Measurements from ENCODE around the gene TSHZ2. TPM values are rescaled to one million over a fixed set of nuclear protein-coding genes. Genes with fewer than 3 reads are reported as not detected.
"Not testable (repeated sequence)": the region's sequence is repeated elsewhere in the genome, so short reads cannot be mapped to it uniquely, and the experiment has no call there.

TSHZ2 gene
- total and polyA plus RNA-seq, 2 experiments from 2014 or later, result 10.4 to 32.0 TPM

DNA sequence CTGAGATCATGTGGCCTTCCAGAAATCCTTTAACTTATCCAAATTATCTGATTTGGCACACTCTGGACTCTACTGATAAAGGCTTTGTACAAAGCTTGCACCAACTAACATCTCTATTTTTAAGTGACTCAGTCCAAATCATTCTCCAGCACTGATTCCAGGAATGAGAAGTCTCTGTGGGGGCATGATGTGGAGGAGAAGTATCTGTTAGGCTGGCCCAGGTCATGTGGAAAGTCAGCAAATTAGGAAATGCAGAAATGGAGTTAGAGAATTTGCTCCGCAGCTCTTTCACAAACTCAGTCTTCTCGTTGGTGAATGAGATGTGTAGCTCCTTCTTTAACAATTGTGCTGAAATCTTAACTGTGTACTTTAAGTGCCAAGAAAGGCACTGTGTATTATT, 455.8 kb downstream of the TSHZ2 start:
- H3K9me3 ChIP-seq (ENCODE audit: low read depth), result no peaks in the 10 kb centered on the region
- H3K36me3 ChIP-seq, result no peaks in the 10 kb centered on the region
- H3K4me3 ChIP-seq, result no peak overlapping the region
- H3K4me1 ChIP-seq (ENCODE audit: low read depth), result no peaks in the 10 kb centered on the region
- H3K27me3 ChIP-seq, result no peaks in the 10 kb centered on the region
- no peak for DNase-seq (ENCODE audit: low read depth in 1 of 2, low spot score in 1 of 2)
- TF ChIP-seq, protein P1, sequence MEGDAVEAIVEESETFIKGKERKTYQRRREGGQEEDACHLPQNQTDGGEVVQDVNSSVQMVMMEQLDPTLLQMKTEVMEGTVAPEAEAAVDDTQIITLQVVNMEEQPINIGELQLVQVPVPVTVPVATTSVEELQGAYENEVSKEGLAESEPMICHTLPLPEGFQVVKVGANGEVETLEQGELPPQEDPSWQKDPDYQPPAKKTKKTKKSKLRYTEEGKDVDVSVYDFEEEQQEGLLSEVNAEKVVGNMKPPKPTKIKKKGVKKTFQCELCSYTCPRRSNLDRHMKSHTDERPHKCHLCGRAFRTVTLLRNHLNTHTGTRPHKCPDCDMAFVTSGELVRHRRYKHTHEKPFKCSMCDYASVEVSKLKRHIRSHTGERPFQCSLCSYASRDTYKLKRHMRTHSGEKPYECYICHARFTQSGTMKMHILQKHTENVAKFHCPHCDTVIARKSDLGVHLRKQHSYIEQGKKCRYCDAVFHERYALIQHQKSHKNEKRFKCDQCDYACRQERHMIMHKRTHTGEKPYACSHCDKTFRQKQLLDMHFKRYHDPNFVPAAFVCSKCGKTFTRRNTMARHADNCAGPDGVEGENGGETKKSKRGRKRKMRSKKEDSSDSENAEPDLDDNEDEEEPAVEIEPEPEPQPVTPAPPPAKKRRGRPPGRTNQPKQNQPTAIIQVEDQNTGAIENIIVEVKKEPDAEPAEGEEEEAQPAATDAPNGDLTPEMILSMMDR (IDR thresholded peaks at IDR 0.05; ENCODE audit: low read depth, low read length), result no peak
- H3K27ac ChIP-seq, result no peak overlapping the region

DNA sequence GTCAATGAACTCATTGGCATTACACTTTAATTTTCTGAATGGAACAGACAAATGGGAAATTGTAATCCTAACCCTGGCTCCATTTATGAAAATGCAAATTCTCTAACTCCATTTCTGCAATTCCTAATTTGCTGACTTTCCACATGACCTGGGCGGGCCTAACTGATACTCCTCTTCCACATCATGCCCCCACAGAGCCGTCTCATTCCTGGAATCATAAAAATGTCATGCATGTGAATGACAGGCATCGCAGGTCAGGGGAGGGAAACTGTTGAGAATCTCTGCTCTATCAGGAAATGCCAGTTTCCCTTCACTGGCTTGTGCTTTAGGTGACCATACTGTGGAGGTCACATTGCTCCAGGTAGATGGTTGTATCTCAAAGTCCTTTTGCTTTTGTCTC, 456.4 kb downstream of the TSHZ2 start:
- Histone ChIP-seq H3K27me3 (no peaks in the 10 kb centered on the region), H3K27ac (no peak overlapping the region), H3K4me3 (no peak overlapping the region), H3K36me3 (no peaks in the 10 kb centered on the region), H3K4me1 (ENCODE audit: low read depth) (no peaks in the 10 kb centered on the region), H3K9me3 (ENCODE audit: low read depth) (no peaks in the 10 kb centered on the region)
- no peak for DNase-seq (ENCODE audit: low read depth in 1 of 2, low spot score in 1 of 2)
- TF ChIP-seq, protein P1 (IDR thresholded peaks at IDR 0.05; ENCODE audit: low read depth, low read length), result no peak

DNA sequence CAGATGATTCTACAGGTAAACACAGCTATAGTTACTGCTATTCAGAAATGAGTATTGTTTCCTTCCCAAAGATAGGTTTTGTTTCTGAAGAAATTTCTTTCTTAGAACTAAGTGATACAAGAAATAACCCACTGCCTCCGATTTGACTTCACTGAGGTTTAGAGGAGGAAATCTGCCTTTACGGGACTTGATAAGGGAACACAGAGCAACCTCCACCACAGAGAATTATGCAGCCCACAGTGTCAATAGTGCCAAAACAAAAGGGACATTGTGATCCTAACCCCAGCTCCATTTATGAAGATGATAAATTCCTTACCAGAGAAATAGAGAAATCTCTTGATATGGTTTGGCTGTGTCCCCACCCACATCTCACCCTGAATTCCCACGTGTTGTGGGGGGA, 456.8 kb downstream of the TSHZ2 start:
- no peaks in the 10 kb centered on the region for H3K36me3 ChIP-seq
- H3K27me3 ChIP-seq, result no peaks in the 10 kb centered on the region
- TF ChIP-seq, protein P1 (IDR thresholded peaks at IDR 0.05; ENCODE audit: low read depth, low read length), result no peak
- no peaks in the 10 kb centered on the region for H3K9me3 ChIP-seq (ENCODE audit: low read depth)
- H3K4me3 ChIP-seq, result no peak overlapping the region
- DNase-seq (ENCODE audit: low read depth in 1 of 2, low spot score in 1 of 2), result no peak
- H3K4me1 ChIP-seq (ENCODE audit: low read depth), result no peaks in the 10 kb centered on the region
- H3K27ac ChIP-seq, result no peak overlapping the region

DNA sequence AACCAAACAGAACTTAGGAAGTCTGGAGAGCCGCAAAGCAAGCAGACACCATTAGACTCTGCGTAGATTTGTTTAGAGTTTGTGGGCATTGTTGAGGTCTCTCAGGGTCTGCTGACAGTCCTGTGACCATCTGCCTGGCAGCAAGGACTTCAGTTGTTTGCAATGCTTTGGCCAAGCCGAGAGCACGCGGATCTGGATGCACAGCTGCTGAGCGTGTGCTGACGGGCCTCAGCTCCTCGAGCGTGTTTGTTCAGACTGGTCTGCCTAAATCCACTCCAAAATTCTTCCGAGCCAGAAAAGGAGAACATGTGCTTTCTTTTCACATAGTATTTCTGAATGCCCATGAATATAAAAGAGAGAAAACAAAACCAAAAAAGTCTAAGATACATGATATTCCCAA, 462.5 kb downstream of the TSHZ2 start:
- no peak for DNase-seq (ENCODE audit: low read depth in 1 of 2, low spot score in 1 of 2)
- Histone ChIP-seq H3K27me3 (no peaks in the 10 kb centered on the region), H3K9me3 (ENCODE audit: low read depth) (no peaks in the 10 kb centered on the region), H3K4me1 (ENCODE audit: low read depth) (no peaks in the 10 kb centered on the region), H3K27ac (no peak overlapping the region), H3K36me3 (no peaks in the 10 kb centered on the region), H3K4me3 (no peak overlapping the region)
- TF ChIP-seq, protein P1 (IDR thresholded peaks at IDR 0.05; ENCODE audit: low read depth, low read length), result no peak

DNA sequence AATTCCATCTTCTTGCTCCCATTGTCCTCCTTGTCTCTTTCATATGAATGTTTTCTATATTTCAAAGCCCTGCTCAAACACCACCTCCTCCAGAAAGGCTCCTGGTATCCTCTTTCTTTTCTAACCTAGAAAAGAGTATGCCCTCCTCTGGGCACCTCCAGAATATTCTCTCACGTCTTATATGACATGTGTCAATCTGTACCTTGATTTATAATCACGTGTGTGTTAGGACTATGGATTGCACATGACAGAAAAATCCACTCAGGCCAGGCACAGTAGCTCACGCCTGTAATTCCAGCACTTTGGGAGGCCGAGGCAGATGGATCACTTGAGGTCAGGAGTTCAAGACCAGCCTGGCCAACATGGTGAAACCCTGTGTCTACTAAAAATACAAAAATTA, 464.8 kb downstream of the TSHZ2 start:
- not testable (repeated sequence) for H3K36me3 ChIP-seq; H3K27ac ChIP-seq; H3K27me3 ChIP-seq; H3K4me1 ChIP-seq (ENCODE audit: low read depth); H3K9me3 ChIP-seq (ENCODE audit: low read depth); H3K4me3 ChIP-seq; DNase-seq (ENCODE audit: low read depth in 1 of 2, low spot score in 1 of 2)

DNA sequence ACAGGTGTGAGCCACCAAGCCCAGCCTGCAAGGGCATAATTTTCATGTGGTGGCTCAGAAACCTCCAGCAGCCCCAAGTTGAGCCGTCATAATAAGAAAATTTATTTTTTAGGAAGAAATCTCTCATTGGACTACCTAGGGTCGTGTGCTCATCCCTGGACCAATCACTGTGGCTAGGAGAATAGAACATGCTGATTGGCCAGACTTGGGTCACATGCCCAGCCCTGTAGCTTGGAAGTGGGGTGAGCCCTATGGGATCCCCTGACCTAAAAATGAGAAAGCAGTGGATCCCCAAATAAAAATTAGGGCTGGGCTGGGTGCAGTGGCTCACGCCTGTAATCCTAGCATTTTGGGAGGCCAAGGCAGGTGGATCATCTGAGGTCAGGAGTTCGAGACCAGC, 466.2 kb downstream of the TSHZ2 start:
- no peak for DNase-seq (ENCODE audit: low read depth in 1 of 2, low spot score in 1 of 2)
- Histone ChIP-seq H3K9me3 (ENCODE audit: low read depth) (no peaks in the 10 kb centered on the region), H3K4me1 (ENCODE audit: low read depth) (no peaks in the 10 kb centered on the region), H3K27ac (no peak overlapping the region), H3K36me3 (no peaks in the 10 kb centered on the region), H3K27me3 (no peaks in the 10 kb centered on the region), H3K4me3 (no peak overlapping the region)
- TF ChIP-seq, protein P1 (IDR thresholded peaks at IDR 0.05; ENCODE audit: low read depth, low read length), result no peak

All from cardiac muscle cell (in vitro differentiated cells and primary cell).